22Rv1 (cell line): ENCODE results near the gene AHCYL1.

Experiments used
- CTCF ChIP-seq: fragments of 450-650 bp; IDR thresholded peaks from 2 replicates; pipeline ENCODE4 v1.5.1; 2017; ENCODE audit warnings: mild to moderate bottlenecking
- ZFX ChIP-seq: fragments of 450-650 bp; IDR thresholded peaks from 2 replicates; pipeline ENCODE4 v1.6.1; 2017; ENCODE audit warnings: antibody characterized with exemption, borderline replicate concordance

DNA sequence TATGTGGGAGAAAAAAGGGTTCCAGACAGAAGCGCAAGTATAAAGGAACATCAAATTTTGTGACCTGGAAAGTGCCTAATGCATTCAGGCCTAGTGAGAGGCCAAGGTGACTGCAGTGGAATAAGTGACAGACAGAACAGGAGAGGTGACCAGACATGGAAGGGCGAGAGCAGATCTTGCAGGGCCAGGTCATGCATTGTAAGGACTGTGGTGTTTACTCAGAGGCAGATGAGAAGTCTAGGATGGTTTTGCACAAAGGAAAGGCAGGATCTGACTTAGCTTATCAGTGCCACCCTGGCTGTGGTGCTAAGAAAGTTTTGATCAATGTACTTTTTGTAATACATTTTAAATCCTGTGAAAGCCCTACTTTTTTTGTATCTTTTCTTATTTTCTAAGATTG, 34.1 kb upstream of the AHCYL1 start:
- TF ChIP-seq CTCF (no peak), ZFX (no peak)
